ENCODE data around the gene HOXD1.

Gene HOXD1

GRCh38 chr2:176182671-176183070, 5.8 kb upstream of the HOXD1 start:
- no CpG with 5 or more reads among the region's 3 CpGs for WGBS, 2 donors (ENCODE audit: extremely low coverage in 2 of 2, insufficient read length in 2 of 2, insufficient replicate concordance in 1 of 2)
- H3K27ac ChIP-seq (replicated peaks; ENCODE audit: low read length) = no peak overlapping the region
- H2AFZ ChIP-seq (ENCODE audit: low read length) = no peak overlapping the region
- no peak overlapping the region for H3K18ac ChIP-seq (ENCODE audit: low read length)
- no peak overlapping the region for H3K14ac ChIP-seq (ENCODE audit: low read length)
- H4K8ac ChIP-seq (ENCODE audit: low read depth, low read length) = no peak overlapping the region
- no peak overlapping the region for H2BK12ac ChIP-seq (ENCODE audit: low read length)
- H3K4ac ChIP-seq (ENCODE audit: low read length) = no peak overlapping the region
- H3K9ac ChIP-seq (ENCODE audit: low read depth, low read length, poor library complexity) = no peak overlapping the region
- H2BK5ac ChIP-seq (ENCODE audit: low read length) = no peak overlapping the region
- H2BK15ac ChIP-seq (ENCODE audit: low read length) = no peak overlapping the region
- no peak overlapping the region for H3K4me2 ChIP-seq (ENCODE audit: insufficient read depth, low read length, poor library complexity, severe bottlenecking)
- H3K9me3 ChIP-seq (replicated peaks in 1 of 2; ENCODE audit: control insufficient read depth in 2 of 2, insufficient read depth in 1 of 2, low read depth in 1 of 2, low read length in 2 of 2) = peaks cover 0 to 3% of the 10 kb centered on the region in 2 donors
- no peak overlapping the region for H3K23ac ChIP-seq (ENCODE audit: low read depth, low read length, poor library complexity)
- DNase-seq (ENCODE audit: low spot score) = no peak
- peaks cover 0 to 2% of the 10 kb centered on the region in 2 donors for H3K4me1 ChIP-seq (ENCODE audit: control insufficient read depth in 2 of 2, insufficient read depth in 1 of 2, low read depth in 1 of 2, low read length in 2 of 2)
- no peaks in the 10 kb centered on the region for H3K36me3 ChIP-seq (replicated peaks in 1 of 2; ENCODE audit: control insufficient read depth in 2 of 2, insufficient read depth in 2 of 2, low read length in 2 of 2)
- H3K79me1 ChIP-seq (ENCODE audit: low read depth, low read length) = no peaks in the 10 kb centered on the region
- no peak overlapping the region for H2BK120ac ChIP-seq (ENCODE audit: low read depth, low read length)
- no peak overlapping the region for H2AK5ac ChIP-seq (ENCODE audit: low read depth, low read length)
- peaks cover 20 to 94% (median 84%) of the 10 kb centered on the region in 3 experiments for H3K27me3 ChIP-seq (ENCODE audit: control insufficient read depth in 3 of 3, insufficient read depth in 3 of 3, low read depth in 1 of 3, low read length in 3 of 3)
- H3K4me3 ChIP-seq (ENCODE audit: low read length in 2 of 2) = no peak overlapping the region
- H4K91ac ChIP-seq (ENCODE audit: low read depth, low read length, poor library complexity) = no peak overlapping the region

GRCh38 chr2:176184749-176185148, 3.7 kb upstream of the HOXD1 start:
- H3K23ac ChIP-seq (ENCODE audit: low read depth, low read length, poor library complexity) = no peak overlapping the region
- H3K9me3 ChIP-seq (replicated peaks in 1 of 2; ENCODE audit: control insufficient read depth in 2 of 2, insufficient read depth in 1 of 2, low read depth in 1 of 2, low read length in 2 of 2) = peaks cover 0 to 3% of the 10 kb centered on the region in 2 donors
- H2BK12ac ChIP-seq (ENCODE audit: low read length) = no peak overlapping the region
- no peak overlapping the region for H2BK5ac ChIP-seq (ENCODE audit: low read length)
- no CpG with 5 or more reads among the region's 2 CpGs for WGBS, 2 donors (ENCODE audit: extremely low coverage in 2 of 2, insufficient read length in 2 of 2, insufficient replicate concordance in 1 of 2)
- H3K18ac ChIP-seq (ENCODE audit: low read length) = no peak overlapping the region
- H3K9ac ChIP-seq (ENCODE audit: low read depth, low read length, poor library complexity) = no peak overlapping the region
- peaks cover 0 to 2% of the 10 kb centered on the region in 2 donors for H3K4me1 ChIP-seq (ENCODE audit: control insufficient read depth in 2 of 2, insufficient read depth in 1 of 2, low read depth in 1 of 2, low read length in 2 of 2)
- H3K4ac ChIP-seq (ENCODE audit: low read length) = no peak overlapping the region
- peaks cover 26 to 94% (median 84%) of the 10 kb centered on the region in 3 experiments for H3K27me3 ChIP-seq (ENCODE audit: control insufficient read depth in 3 of 3, insufficient read depth in 3 of 3, low read depth in 1 of 3, low read length in 3 of 3)
- no peak overlapping the region for H4K8ac ChIP-seq (ENCODE audit: low read depth, low read length)
- no peak overlapping the region for H3K4me2 ChIP-seq (ENCODE audit: insufficient read depth, low read length, poor library complexity, severe bottlenecking)
- H3K4me3 ChIP-seq (ENCODE audit: low read length in 2 of 2) = no peak overlapping the region
- H2AFZ ChIP-seq (ENCODE audit: low read length) = no peak overlapping the region
- no peak for DNase-seq (ENCODE audit: low spot score)
- no peak overlapping the region for H3K14ac ChIP-seq (ENCODE audit: low read length)
- H3K79me1 ChIP-seq (ENCODE audit: low read depth, low read length) = no peaks in the 10 kb centered on the region
- H2AK5ac ChIP-seq (ENCODE audit: low read depth, low read length) = no peak overlapping the region
- no peaks in the 10 kb centered on the region for H3K36me3 ChIP-seq (replicated peaks in 1 of 2; ENCODE audit: control insufficient read depth in 2 of 2, insufficient read depth in 2 of 2, low read length in 2 of 2)
- no peak overlapping the region for H2BK120ac ChIP-seq (ENCODE audit: low read depth, low read length)
- no peak overlapping the region for H3K27ac ChIP-seq (replicated peaks; ENCODE audit: low read length)
- no peak overlapping the region for H4K91ac ChIP-seq (ENCODE audit: low read depth, low read length, poor library complexity)
- H2BK15ac ChIP-seq (ENCODE audit: low read length) = no peak overlapping the region

- Histone ChIP-seq H4K91ac (ENCODE audit: low read depth, low read length, poor library complexity) (no peak overlapping the region), H3K18ac (ENCODE audit: low read length) (no peak overlapping the region), H3K14ac (ENCODE audit: low read length) (no peak overlapping the region), H2BK5ac (ENCODE audit: low read length) (no peak overlapping the region), H3K27me3 (ENCODE audit: control insufficient read depth in 3 of 3, insufficient read depth in 3 of 3, low read depth in 1 of 3, low read length in 3 of 3) (peaks cover 33 to 94% (median 84%) of the 10 kb centered on the region in 3 experiments), H3K23ac (ENCODE audit: low read depth, low read length, poor library complexity) (no peak overlapping the region), H2BK15ac (ENCODE audit: low read length) (no peak overlapping the region), H3K4me3 (ENCODE audit: low read length in 2 of 2) (no peak overlapping the region), H2AFZ (ENCODE audit: low read length) (no peak overlapping the region), H3K4me1 (ENCODE audit: control insufficient read depth in 2 of 2, insufficient read depth in 1 of 2, low read depth in 1 of 2, low read length in 2 of 2) (peaks cover 0 to 2% of the 10 kb centered on the region in 2 donors), H3K79me1 (ENCODE audit: low read depth, low read length) (no peaks in the 10 kb centered on the region), H3K27ac (replicated peaks; ENCODE audit: low read length) (no peak overlapping the region), H3K9ac (ENCODE audit: low read depth, low read length, poor library complexity) (no peak overlapping the region), H2BK12ac (ENCODE audit: low read length) (no peak overlapping the region), H3K4me2 (ENCODE audit: insufficient read depth, low read length, poor library complexity, severe bottlenecking) (no peak overlapping the region), H2AK5ac (ENCODE audit: low read depth, low read length) (no peak overlapping the region), H3K9me3 (replicated peaks in 1 of 2; ENCODE audit: control insufficient read depth in 2 of 2, insufficient read depth in 1 of 2, low read depth in 1 of 2, low read length in 2 of 2) (peaks cover 0 to 3% of the 10 kb centered on the region in 2 donors), H2BK120ac (ENCODE audit: low read depth, low read length) (no peak overlapping the region), H3K4ac (ENCODE audit: low read length) (no peak overlapping the region), H3K36me3 (replicated peaks in 1 of 2; ENCODE audit: control insufficient read depth in 2 of 2, insufficient read depth in 2 of 2, low read length in 2 of 2) (no peaks in the 10 kb centered on the region), H4K8ac (ENCODE audit: low read depth, low read length) (no peak overlapping the region)
- DNase-seq (ENCODE audit: low spot score) = no peak
- no CpG with 5 or more reads among the region's 2 CpGs for WGBS, 2 donors (ENCODE audit: extremely low coverage in 2 of 2, insufficient read length in 2 of 2, insufficient replicate concordance in 1 of 2)
Observed at GRCh38 chr2:176186024-176186423, 2.4 kb upstream of the HOXD1 start.

- Histone ChIP-seq H3K4me3 (ENCODE audit: low read length in 2 of 2) (no peak overlapping the region), H3K36me3 (replicated peaks in 1 of 2; ENCODE audit: control insufficient read depth in 2 of 2, insufficient read depth in 2 of 2, low read length in 2 of 2) (no peaks in the 10 kb centered on the region), H2AK5ac (ENCODE audit: low read depth, low read length) (no peak overlapping the region), H3K27ac (replicated peaks; ENCODE audit: low read length) (no peak overlapping the region), H3K4me2 (ENCODE audit: insufficient read depth, low read length, poor library complexity, severe bottlenecking) (no peak overlapping the region), H3K79me1 (ENCODE audit: low read depth, low read length) (no peaks in the 10 kb centered on the region), H2AFZ (ENCODE audit: low read length) (no peak overlapping the region), H2BK120ac (ENCODE audit: low read depth, low read length) (no peak overlapping the region), H4K8ac (ENCODE audit: low read depth, low read length) (no peak overlapping the region), H2BK15ac (ENCODE audit: low read length) (no peak overlapping the region), H3K9me3 (replicated peaks in 1 of 2; ENCODE audit: control insufficient read depth in 2 of 2, insufficient read depth in 1 of 2, low read depth in 1 of 2, low read length in 2 of 2) (peaks cover 0 to 3% of the 10 kb centered on the region in 2 donors), H3K4me1 (ENCODE audit: control insufficient read depth in 2 of 2, insufficient read depth in 1 of 2, low read depth in 1 of 2, low read length in 2 of 2) (peaks cover 0 to 2% of the 10 kb centered on the region in 2 donors), H3K23ac (ENCODE audit: low read depth, low read length, poor library complexity) (no peak overlapping the region), H3K27me3 (ENCODE audit: control insufficient read depth in 3 of 3, insufficient read depth in 3 of 3, low read depth in 1 of 3, low read length in 3 of 3) (peaks cover 37 to 99% (median 86%) of the 10 kb centered on the region in 3 experiments), H3K9ac (ENCODE audit: low read depth, low read length, poor library complexity) (no peak overlapping the region), H4K91ac (ENCODE audit: low read depth, low read length, poor library complexity) (no peak overlapping the region), H3K18ac (ENCODE audit: low read length) (no peak overlapping the region), H3K4ac (ENCODE audit: low read length) (no peak overlapping the region), H2BK12ac (ENCODE audit: low read length) (no peak overlapping the region), H2BK5ac (ENCODE audit: low read length) (no peak overlapping the region), H3K14ac (ENCODE audit: low read length) (no peak overlapping the region)
- WGBS, 2 donors (ENCODE audit: extremely low coverage in 2 of 2, insufficient read length in 2 of 2, insufficient replicate concordance in 1 of 2) = no CpG with 5 or more reads among the region's 13 CpGs
- DNase-seq (ENCODE audit: low spot score) = no peak
Observed at GRCh38 chr2:176187200-176187898, 1.1 kb upstream of the HOXD1 start.
